ENCODE measurements around the gene SPATA45. TPM values are rescaled to one million over a fixed set of nuclear protein-coding genes. Genes with fewer than 3 reads are reported as not detected.
"Not testable (repeated sequence)": the region's sequence is repeated elsewhere in the genome, so short reads cannot be mapped to it uniquely, and the experiment has no call there.

The SPATA45 gene
- total RNA-seq, 4 donors from 2014 or later, result not detected

DNA sequence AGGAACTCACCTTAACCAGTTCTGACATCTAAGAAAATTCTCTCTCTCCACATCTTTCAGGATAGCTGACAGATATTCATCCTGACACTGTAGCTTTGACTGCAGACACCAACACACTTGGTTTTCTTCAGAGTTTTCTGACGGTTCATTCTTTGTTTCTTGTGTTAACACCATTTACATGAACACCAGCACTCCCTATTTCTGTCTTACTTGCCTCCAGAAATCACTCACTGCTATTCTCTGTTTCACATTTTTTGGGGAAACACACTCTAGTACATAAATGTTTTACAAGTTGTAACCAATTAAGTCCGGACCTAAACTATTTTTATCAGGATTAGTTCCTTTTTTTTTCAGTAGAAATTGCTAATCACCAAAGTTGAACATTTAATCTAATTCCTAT is 26.1 kb upstream of the SPATA45 start:
- no peaks in the 10 kb centered on the region for H3K9me3 ChIP-seq
- no peak for DNase-seq
- no peak overlapping the region for H3K27ac ChIP-seq
- no peak overlapping the region for H3K4me3 ChIP-seq
- no peaks in the 10 kb centered on the region for H3K4me1 ChIP-seq
- TF ChIP-seq POLR2A (IDR thresholded peaks at IDR 0.05), result no peak
- TF ChIP-seq, protein P1, sequence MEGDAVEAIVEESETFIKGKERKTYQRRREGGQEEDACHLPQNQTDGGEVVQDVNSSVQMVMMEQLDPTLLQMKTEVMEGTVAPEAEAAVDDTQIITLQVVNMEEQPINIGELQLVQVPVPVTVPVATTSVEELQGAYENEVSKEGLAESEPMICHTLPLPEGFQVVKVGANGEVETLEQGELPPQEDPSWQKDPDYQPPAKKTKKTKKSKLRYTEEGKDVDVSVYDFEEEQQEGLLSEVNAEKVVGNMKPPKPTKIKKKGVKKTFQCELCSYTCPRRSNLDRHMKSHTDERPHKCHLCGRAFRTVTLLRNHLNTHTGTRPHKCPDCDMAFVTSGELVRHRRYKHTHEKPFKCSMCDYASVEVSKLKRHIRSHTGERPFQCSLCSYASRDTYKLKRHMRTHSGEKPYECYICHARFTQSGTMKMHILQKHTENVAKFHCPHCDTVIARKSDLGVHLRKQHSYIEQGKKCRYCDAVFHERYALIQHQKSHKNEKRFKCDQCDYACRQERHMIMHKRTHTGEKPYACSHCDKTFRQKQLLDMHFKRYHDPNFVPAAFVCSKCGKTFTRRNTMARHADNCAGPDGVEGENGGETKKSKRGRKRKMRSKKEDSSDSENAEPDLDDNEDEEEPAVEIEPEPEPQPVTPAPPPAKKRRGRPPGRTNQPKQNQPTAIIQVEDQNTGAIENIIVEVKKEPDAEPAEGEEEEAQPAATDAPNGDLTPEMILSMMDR (IDR thresholded peaks at IDR 0.05), result no peak
- peaks cover 0 to 58% (median 0%) of the 10 kb centered on the region in 3 donors for H3K36me3 ChIP-seq
- no peaks in the 10 kb centered on the region for H3K27me3 ChIP-seq

- Histone ChIP-seq H3K4me3 (no peak overlapping the region), H3K9me3 (no peaks in the 10 kb centered on the region), H3K4me1 (no peaks in the 10 kb centered on the region), H3K27me3 (no peaks in the 10 kb centered on the region), H3K36me3 (peaks cover 0 to 69% (median 0%) of the 10 kb centered on the region in 3 donors), H3K27ac (no peak overlapping the region)
- TF ChIP-seq, protein P1 (IDR thresholded peaks at IDR 0.05), result no peak
- no peak for TF ChIP-seq POLR2A (IDR thresholded peaks at IDR 0.05)
- no peak for DNase-seq
These were observed 24.5 kb upstream of the SPATA45 start for GRCh38 chr1:212871976-212872375.

GRCh38 chr1:212867192-212867591 is 19.7 kb upstream of the SPATA45 start:
- H3K4me3 ChIP-seq, result no peak overlapping the region
- no peak for DNase-seq
- no peaks in the 10 kb centered on the region for H3K27me3 ChIP-seq
- peaks cover 0 to 5% (median 0%) of the 10 kb centered on the region in 4 donors for H3K4me1 ChIP-seq
- no peak for TF ChIP-seq POLR2A (IDR thresholded peaks at IDR 0.05)
- TF ChIP-seq, protein P1 (IDR thresholded peaks at IDR 0.05), result no peak
- no peaks in the 10 kb centered on the region for H3K9me3 ChIP-seq
- no peak overlapping the region for H3K27ac ChIP-seq
- H3K36me3 ChIP-seq, result peaks cover 0 to 37% (median 0%) of the 10 kb centered on the region in 3 donors

DNA sequence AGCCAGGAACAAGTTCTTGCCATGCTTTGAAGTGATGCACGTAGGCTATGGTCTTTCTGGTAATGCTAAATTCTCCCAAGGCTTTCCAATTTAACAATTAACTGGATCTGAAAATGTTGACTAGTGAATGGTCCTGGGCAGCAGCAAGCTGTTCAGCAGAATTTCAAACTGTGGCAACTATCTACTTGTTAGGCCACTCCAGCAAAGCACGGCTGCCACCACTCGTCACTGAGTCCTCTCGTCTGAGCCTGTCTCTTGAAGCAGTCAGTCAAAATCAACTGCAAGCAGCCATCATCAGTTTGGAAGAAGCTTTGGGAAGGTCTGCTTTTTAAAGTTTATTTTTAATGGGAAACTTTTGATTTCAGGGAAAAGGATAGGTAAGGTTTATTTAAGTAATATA is 16.8 kb upstream of the SPATA45 start:
- TF ChIP-seq, protein P1 (IDR thresholded peaks at IDR 0.05), result no peak
- no peak for TF ChIP-seq POLR2A (IDR thresholded peaks at IDR 0.05)
- H3K36me3 ChIP-seq, result peaks cover 0 to 21% (median 0%) of the 10 kb centered on the region in 3 donors
- H3K27ac ChIP-seq, result no peak overlapping the region
- H3K4me1 ChIP-seq, result peaks cover 0 to 14% (median 0%) of the 10 kb centered on the region in 4 donors
- no peak overlapping the region for H3K4me3 ChIP-seq
- no peaks in the 10 kb centered on the region for H3K9me3 ChIP-seq
- no peak for DNase-seq
- H3K27me3 ChIP-seq, result no peaks in the 10 kb centered on the region

- not testable (repeated sequence) for H3K9me3 ChIP-seq, H3K27me3 ChIP-seq, H3K27ac ChIP-seq, DNase-seq, H3K4me3 ChIP-seq
- H3K4me1 ChIP-seq, result peaks cover 0 to 19% (median 0%) of the 10 kb centered on the region in 4 donors
- H3K36me3 ChIP-seq, result peaks cover 0 to 18% (median 0%) of the 10 kb centered on the region in 3 donors
These were observed 15.9 kb upstream of the SPATA45 start for GRCh38 chr1:212863345-212863744.

DNA sequence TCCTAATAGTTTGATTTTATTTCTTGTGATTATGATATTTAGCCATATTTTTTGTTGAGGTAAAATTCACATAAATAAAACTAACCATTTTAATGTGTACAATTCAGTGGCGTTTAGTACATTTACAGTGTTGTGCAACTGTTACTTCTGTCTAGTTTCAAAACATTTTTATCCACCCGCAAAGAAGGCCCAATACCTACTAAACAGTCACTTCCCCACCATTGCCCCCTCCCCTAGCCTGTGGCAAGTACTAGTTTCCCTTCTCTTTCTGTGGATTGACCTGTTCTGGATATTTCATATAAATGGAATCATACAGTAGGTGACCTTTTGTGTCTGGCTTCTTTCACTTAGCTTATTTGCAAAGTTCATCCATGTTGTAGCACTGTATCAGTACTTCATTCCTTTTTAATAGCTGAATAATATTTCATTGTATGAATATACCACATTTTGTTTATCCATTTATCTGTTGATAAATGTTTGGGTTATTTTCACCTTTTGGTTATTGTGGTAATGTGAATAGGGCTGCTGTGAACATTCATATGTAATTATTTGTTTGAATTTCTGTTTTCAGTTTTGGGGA is 14.8 kb upstream of the SPATA45 start:
- Histone ChIP-seq H3K27me3 (no peaks in the 10 kb centered on the region), H3K27ac (no peak overlapping the region), H3K9me3 (no peaks in the 10 kb centered on the region), H3K4me3 (no peak overlapping the region), H3K4me1 (peaks cover 0 to 21% (median under 1%) of the 10 kb centered on the region in 4 donors), H3K36me3 (peaks cover 0 to 9% (median 0%) of the 10 kb centered on the region in 3 donors)
- no peak for DNase-seq
- TF ChIP-seq POLR2A (IDR thresholded peaks at IDR 0.05), result no peak
- TF ChIP-seq, protein P1 (IDR thresholded peaks at IDR 0.05), result no peak
